Lung (tissue), 12 donors: ENCODE results near the gene ZNF614. TPM values are rescaled to one million over a fixed set of nuclear protein-coding genes. Genes with fewer than 3 reads are reported as not detected.
A peak's percentile ranks its signal among the peaks of the same experiment; 100 is the strongest.

Source experiments
- ATAC-seq: fragments of 200-7000 bp; cut with Tn5 transposase; one replicate; pipeline ENCODE4 v1.9.1; 2020; ENCODE audit warnings: moderate number of reproducible peaks; ENCODE audit not compliant: insufficient read depth, low FRiP score
- DNase-seq, 3 donors: peaks; one replicate each; pipeline ENCODE4 v3.0.0-alpha.2; 2013 to 2017
- H3K27ac ChIP-seq, 2 donors: one replicate each; pipeline ENCODE4 v1.5.1; 2013; ENCODE audit warnings: mild to moderate bottlenecking in 2 of 2, moderate library complexity in 2 of 2, control low read depth in 1 of 2, inconsistent platforms in 1 of 2, low read depth in 1 of 2, low read length in 1 of 2
- H3K27me3 ChIP-seq, 3 donors: one replicate each; pipeline ENCODE4 v1.5.1; 2013; ENCODE audit warnings: low read length in 2 of 3; ENCODE audit not compliant: control insufficient read depth in 3 of 3, insufficient read depth in 3 of 3
- H3K36me3 ChIP-seq, 4 donors: one replicate each; pipeline ENCODE4 v1.5.1; 2013; ENCODE audit warnings: low read length in 4 of 4, mild to moderate bottlenecking in 1 of 4, moderate library complexity in 1 of 4; ENCODE audit not compliant: control insufficient read depth in 4 of 4, insufficient read depth in 4 of 4
- H3K4me1 ChIP-seq, 5 donors: one replicate each; pipeline ENCODE4 v1.5.1; 2013; ENCODE audit warnings: low read length in 5 of 5, mild to moderate bottlenecking in 2 of 5, moderate library complexity in 1 of 5; ENCODE audit not compliant: control insufficient read depth in 5 of 5, insufficient read depth in 5 of 5
- H3K4me3 ChIP-seq: one replicate; pipeline ENCODE4 v1.5.1; 2013; ENCODE audit warnings: mild to moderate bottlenecking, control low read depth, moderate library complexity
- H3K9ac ChIP-seq, 2 donors: one replicate each; pipeline ENCODE4 v1.5.1; 2013; ENCODE audit warnings: low read length in 2 of 2, control low read depth in 1 of 2; ENCODE audit not compliant: insufficient read depth in 1 of 2
- H3K9me3 ChIP-seq, 4 donors: one replicate each; pipeline ENCODE4 v1.5.1; 2013; ENCODE audit warnings: low read length in 3 of 4, mild to moderate bottlenecking in 1 of 4, moderate library complexity in 1 of 4; ENCODE audit not compliant: control insufficient read depth in 4 of 4, insufficient read depth in 3 of 4
- CTCF ChIP-seq: IDR thresholded peaks from 2 replicates; pipeline ENCODE4 v1.5.1; 2012; ENCODE audit warnings: mild to moderate bottlenecking; ENCODE audit errors: control extremely low read depth, extremely low read depth
- WGBS, 2 donors: extraction: QIAGEN DNeasy Blood & Tissue Kit; methylation state at CpG; one replicate each; pipeline ENCODE4 v1.1.7; 2013; 5-methylcytosine and 5-hydroxymethylcytosine counted together
- polyA plus RNA-seq, 2 donors: library from polyadenylated mRNA; stranded (reverse); fragments of 200-250 nt; gene quantifications; one replicate each; pipeline ENCODE4 v1.2.1, GENCODE V29; 2013
- total RNA-seq, 2 donors: library from RNA; depleted of rRNA in 1 of 2; stranded (reverse); fragments of >200 nt in 1 of 2; gene quantifications; one replicate each; pipeline ENCODE4 v1.2.1, GENCODE V29; 2014 to 2021
- donor health status: control.
- donor health status: control.
- donor health status: Bipolar disorder and iron deficiency.
- donor health status: healthy.
- donor health status: DM: yes; HTN: yes; CAD: no.

Gene ZNF614
- total and polyA plus RNA-seq, 4 donors: 3.0 to 15.1 (median 5.2) TPM

DNA sequence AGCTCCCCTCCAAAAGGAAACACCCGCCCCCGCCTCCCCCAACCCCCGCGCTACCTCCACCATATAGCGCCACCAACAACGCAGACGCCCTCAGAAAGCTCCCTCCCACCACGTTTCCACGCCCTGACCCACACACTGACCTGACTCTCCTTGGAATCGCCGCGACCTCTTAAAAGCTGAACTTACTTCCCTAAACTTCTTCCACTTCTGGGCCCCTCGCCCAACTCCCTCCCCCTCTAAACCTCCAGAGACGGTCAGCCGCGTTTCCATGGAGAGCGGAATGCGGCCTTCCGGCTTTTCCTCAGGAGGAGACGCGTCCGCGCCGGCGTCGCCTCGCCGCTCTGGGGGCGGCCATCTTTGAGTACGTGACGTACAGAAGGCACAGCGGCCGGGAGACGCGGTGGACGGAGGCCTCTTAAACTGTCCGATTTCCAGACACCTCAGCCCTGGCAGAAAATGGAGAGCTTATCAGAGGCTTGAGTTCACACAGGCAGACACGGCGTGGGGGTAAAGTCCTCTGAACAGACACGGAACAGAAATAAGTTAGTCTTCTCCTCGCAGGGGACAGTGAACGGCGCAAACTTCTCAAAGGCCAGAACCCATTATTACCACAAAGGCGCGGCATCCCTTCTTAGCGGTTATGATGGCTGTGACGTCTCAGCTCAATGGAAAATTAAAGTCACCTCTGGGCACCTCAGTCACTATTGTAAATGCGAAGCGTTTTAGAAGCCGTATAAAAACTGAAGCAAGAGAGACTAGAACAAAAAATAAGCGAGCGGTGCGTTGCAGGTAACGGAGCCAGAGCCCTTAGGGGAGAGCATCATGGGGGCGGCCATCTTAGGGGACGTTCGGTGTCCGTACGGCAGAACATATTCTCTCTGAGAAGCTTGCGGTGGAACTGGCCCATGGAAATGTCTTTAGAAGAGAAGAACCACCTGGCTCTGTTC is 20.6 kb upstream of the ZNF614 start, which contains the start of gene ZNF432:
ZNF432 (minus strand) TSS at position 284 of the 947 bp plus-strand sequence. CDS start 1,970 bp downstream, outside the sequence.
- WGBS, 2 donors: 0 to 1% methylated on average over 59 to 60 of the region's 60 CpGs
- TF ChIP-seq CTCF: no peak
- peaks cover 0 to 20% (median 8%) of the 10 kb centered on the region in 4 donors for H3K9me3 ChIP-seq
- ATAC-seq (peak; percentile 95), DNase-seq (peak; percentile 97 to 99 (median 99))
- peak within 1 kb of the TSS; percentile 78 for H3K4me3 ChIP-seq
- H3K27me3 ChIP-seq: no peaks in the 10 kb centered on the region
- peak within 1 kb of the TSS; percentile 95 to 98 for H3K27ac ChIP-seq
- peaks cover 12 to 34% (median 20%) of the 10 kb centered on the region in 4 donors for H3K36me3 ChIP-seq
- H3K9ac ChIP-seq: peak within 1 kb of the TSS; percentile 98 to 99
- peaks cover 0 to 6% (median 0%) of the 10 kb centered on the region in 5 donors for H3K4me1 ChIP-seq

DNA sequence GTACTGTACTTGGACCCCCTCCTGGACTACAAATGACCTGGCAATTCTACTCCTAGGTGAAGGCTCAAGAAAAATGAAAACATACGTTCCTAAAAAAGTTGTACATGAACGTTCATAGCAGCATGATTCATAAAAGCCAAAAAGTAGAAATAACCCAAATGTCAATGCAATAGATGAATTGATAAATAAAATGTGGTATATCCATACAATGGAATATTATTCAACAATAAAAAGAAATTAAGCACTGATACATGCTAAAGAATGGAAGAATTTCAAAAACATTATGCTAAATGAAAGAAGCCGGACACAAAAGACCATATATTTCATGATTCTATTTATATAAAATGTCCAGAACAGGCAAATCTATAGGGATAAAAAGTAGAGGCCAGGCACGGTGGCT is 11.0 kb upstream of the ZNF614 start:
- no peaks in the 10 kb centered on the region for H3K27me3 ChIP-seq
- peaks cover 51 to 84% (median 71%) of the 10 kb centered on the region in 4 donors for H3K36me3 ChIP-seq
- no peak overlapping the region for H3K9ac ChIP-seq
- DNase-seq (no peak), ATAC-seq (no peak)
- peaks cover 29 to 50% (median 38%) of the 10 kb centered on the region in 4 donors for H3K9me3 ChIP-seq
- no peak overlapping the region for H3K27ac ChIP-seq
- WGBS, 2 donors: 98 to 99% methylated on average over 4 of the region's 4 CpGs
- TF ChIP-seq CTCF: no peak
- H3K4me1 ChIP-seq: no peaks in the 10 kb centered on the region
- H3K4me3 ChIP-seq: no peak overlapping the region

DNA sequence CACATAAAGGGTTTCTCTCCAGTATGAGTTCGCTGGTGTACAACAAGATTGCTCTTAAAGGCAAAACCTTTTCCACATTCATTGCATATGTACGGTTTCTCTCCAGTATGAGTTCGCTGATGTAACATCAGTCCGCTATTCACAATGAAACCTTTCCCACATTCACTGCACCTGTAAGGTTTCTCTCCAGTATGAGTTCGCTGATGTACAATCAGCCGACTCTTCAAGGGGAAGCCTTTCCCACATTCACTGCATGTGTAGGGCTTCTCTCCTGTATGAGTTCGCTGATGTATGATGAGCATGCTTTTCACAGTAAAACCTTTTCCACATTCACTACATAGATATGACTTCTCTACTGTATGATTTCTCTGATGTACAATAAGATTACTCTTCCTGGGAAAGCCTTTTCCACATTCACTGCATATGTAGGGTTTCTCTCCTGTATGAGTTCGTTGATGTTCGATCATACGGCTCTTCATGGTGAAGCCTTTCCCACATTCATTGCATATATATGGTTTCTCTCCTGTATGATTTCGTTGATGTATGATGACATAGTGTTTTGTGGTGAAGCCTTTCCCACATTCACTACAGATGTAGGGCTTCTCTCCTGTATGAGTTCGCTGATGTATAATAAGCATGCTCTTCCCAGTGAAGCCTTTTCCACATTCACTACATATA is 6.0 kb upstream of the ZNF614 start:
- Histone ChIP-seq H3K4me3 (no peak overlapping the region), H3K9ac (no peak overlapping the region), H3K9me3 (peaks cover 38 to 53% (median 51%) of the 10 kb centered on the region in 4 donors), H3K27me3 (no peaks in the 10 kb centered on the region), H3K36me3 (peaks cover 36 to 74% (median 59%) of the 10 kb centered on the region in 4 donors), H3K27ac (no peak overlapping the region), H3K4me1 (no peaks in the 10 kb centered on the region)
- DNase-seq (no peak), ATAC-seq (no peak)
- WGBS, 2 donors: 98% methylated on average over 12 of the region's 12 CpGs
- no peak for TF ChIP-seq CTCF
